ENCODE measurements around the gene SNX5.

SNX5 gene

DNA sequence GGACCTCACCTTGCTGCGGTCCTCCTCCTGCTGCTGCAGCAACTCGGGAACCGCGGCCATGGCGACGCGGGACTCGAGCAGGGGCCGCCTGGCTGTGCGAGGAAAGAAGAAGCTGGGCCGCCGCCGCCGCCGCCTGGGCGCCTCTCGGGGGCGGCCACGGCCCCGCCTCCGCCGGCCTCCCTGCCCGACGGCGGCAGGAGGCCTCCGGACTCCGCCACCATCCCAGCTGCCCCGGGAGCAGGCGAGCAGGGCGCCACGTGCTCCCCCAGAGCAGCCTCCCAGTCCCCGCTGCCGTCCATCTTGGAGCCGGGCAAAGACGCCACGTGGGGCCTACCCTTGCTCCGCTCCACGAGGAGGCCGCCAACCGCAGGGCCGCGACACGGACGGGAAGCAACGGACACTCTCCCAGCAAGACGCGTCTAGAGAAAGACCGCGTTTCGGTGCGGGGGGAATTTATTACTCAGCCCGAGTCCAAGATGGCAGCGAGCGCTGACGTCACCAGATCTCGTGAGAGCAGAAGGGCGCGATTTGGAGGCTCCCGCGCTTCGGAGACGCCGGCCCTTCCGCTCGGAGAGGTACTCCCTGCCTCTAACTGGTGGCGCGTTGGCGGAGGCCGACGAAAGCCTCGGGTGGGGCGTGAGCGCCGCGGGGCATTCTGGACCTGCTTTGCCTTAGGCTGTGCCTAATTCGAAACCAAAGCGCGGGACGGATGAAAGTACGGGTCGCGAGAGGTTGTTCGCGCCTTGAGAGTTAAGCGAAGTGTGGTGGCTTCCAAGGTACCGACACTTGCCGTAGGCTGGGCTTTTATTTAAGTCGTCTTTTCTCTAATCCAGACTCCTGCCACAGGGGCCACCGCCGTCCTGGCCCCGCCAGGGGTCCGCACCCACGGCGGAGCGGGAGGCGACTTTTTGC is at the start of gene SNX5, which contains the start of gene MGME1:
TSS of gene SNX5 (minus strand) at position 429 of the 912 bp plus-strand sequence. CDS start at position 60, 369 bp downstream.
TSS of gene MGME1 (plus strand) at position 653 of the 912 bp plus-strand sequence. CDS start 842 bp downstream, outside the sequence.
- DNase-seq (ENCODE audit: low read depth), result peak; percentile 97

DNA sequence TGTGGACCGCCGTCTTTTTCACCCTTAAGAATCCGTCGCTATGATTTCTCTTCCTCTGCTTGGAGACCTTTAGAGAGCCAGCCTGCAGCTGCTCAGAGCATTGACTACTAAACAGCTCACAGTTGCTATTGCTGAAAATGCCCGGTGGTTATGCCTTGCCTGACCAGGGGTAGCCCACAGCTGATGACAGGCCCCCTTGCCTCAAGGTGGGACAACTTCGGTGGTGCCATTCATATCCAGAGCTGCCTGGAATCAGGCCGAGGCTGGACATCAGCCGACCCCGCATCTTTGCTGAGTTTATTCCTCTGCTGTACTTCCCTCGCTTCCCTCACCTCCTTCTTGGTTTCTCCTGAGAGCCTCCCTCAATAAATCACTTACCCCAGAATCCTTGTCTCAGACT is 49.5 kb upstream of the SNX5 start:
- no peak for DNase-seq (ENCODE audit: low read depth)

- DNase-seq (ENCODE audit: low read depth), result no peak
These were observed 48.2 kb upstream of the SNX5 start for GRCh38 chr20:18016772-18017171.

DNA sequence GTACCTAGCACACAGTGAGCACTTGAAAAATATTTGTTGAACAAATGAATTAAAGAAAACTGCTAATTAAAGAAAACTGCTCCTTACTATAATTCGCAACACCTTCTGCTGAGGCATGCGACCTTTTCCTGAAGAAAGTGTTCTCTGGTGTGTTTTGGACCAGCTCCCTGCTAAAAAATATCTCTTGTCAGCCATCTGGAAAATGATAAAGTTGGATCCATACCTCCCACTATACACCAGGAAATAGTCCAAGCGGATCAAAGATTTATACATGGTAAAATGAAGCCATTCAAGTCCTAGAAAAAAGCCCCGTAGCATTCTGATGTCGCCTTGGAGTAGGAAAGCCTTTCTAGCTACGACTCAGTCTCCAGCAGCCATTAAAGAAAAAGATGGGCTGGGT is 45.8 kb upstream of the SNX5 start:
- no peak for DNase-seq (ENCODE audit: low read depth)

DNA sequence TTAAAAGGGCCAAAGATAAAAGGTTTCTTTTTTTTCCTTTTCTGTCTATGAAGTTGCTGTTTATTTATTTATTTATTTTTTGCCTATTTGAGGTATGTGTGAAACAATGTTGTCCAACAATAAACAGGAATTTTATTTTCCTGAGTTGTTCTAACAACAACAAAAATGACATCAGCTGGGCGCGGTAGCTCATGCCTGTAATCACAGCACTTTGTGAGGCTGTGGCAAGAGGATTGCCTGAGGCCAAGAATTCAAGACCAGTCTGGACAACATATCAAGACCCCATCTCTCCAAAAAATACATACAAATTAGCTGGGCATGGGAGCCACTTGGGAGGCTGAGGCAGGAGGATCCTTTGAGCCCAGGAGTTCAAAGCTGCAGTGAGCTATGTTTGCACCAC is 44.3 kb upstream of the SNX5 start:
- DNase-seq (ENCODE audit: low read depth), result no peak

DNA sequence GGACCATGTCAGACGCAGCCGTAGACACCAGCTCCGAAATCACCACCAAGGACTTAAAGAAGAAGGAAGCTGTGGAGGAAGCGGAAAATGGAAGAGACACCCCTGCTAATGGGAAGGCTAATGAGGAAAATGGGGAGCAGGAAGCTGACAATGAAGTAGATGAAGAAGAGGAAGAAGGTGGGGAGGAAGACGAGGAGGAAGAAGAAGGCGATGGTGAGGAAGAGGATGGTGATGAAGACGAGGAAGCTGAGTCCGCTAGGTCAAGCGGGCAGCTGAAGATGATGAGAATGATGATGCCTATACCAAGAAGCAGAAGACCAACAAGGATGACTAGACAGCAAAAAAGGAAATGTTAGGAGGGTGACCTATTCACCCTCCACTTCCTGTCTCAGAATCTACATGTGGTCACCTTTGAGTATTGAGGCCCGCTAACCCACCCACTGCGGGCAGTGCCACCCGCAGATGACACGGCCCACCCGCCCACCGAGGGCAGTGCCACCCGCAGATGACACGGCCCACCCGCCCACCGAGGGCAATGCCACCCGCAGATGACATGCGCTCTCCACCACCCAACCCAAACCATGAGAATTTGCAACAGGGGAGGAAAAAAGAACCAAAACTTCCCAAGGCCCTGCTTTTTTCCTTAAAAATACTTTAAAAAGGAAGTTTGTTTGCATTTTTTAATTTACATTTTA is 43.5 kb upstream of the SNX5 start:
- no peak for DNase-seq (ENCODE audit: low read depth)

GRCh38 chr20:18011482-18011881 is 42.9 kb upstream of the SNX5 start:
- no peak for DNase-seq (ENCODE audit: low read depth)

DNA sequence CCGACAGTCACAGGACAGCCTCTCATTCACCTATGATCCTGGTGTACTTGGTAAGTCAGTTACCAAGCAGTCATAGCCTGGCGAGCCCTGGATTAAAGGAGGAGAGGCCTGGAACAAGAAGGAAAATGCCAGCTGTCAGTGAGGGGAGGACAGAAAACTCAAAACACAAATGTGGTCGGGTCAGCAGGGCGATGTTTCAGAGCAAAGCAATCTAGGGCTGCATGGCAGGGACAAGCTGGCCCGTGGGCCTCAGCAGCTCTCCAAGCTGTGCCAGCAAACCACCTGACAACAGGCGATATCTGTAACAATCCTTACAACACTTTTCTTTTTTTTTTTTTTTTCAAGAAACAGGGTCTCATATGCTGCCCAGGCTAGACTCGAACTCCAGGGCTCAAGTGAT is 40.5 kb upstream of the SNX5 start:
- DNase-seq (ENCODE audit: low read depth), result no peak

DNA sequence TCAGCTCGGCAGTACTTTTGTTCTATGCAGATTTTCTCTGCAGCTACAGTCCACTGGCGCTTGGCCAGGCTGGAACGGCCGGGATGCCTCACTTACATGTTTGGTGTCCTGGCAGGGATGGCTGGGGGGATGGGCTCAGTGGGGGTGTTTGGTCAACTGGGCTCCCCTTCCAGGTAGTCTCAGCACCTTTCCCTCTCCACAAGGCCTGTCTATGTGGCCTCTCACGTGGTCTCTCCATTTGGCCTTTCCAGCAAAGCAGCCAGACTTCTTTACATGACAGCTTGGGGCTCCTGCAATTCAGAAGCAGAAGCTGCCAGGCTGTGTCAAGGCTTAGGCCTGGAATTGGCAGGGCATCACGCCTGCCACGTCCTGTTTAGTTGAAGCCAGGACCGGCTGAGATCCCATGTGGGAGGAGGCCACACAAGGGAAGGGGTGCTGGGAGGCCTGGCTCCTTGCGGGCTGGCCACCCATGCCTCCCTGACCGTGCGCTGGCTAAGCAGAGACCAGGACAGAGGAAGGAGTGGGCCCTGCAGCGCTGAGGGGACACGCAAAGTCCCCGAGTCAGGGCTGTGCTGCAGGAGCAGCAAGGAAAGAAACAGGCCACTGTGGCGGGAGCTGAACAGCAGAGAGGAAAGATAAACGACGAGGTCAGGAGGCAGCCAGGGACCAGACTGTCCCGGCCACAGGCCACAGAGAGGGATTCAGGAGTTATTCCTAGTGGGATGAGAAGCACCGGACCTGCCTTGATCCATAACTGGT is 39.1 kb upstream of the SNX5 start:
- no peak for DNase-seq (ENCODE audit: low read depth)

- no peak for DNase-seq (ENCODE audit: low read depth)
These were observed 38.1 kb upstream of the SNX5 start for GRCh38 chr20:18006684-18007083.

DNA sequence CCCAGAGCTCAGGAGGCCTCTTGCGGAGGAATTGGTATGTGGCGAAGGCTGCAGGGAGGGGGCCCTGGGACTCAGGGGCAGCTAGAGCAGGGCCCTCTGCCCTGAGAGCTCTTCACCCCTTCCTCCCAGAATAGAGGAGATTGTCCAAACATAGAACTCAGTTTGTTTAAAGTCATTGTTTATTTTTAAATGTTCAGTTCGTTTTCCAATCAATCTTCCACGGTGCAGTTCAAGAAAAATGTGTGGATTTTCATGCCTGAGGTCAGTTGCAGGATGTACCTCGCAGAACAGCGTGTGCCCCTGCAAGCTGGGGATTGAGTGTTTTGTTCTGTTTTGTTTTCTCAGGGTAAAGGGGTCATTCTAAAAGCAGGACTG is 37.4 kb upstream of the SNX5 start:
- no peak for DNase-seq (ENCODE audit: low read depth)

- no peak for DNase-seq (ENCODE audit: low read depth)
These were observed 36.8 kb upstream of the SNX5 start for GRCh38 chr20:18005170-18005989.

DNA sequence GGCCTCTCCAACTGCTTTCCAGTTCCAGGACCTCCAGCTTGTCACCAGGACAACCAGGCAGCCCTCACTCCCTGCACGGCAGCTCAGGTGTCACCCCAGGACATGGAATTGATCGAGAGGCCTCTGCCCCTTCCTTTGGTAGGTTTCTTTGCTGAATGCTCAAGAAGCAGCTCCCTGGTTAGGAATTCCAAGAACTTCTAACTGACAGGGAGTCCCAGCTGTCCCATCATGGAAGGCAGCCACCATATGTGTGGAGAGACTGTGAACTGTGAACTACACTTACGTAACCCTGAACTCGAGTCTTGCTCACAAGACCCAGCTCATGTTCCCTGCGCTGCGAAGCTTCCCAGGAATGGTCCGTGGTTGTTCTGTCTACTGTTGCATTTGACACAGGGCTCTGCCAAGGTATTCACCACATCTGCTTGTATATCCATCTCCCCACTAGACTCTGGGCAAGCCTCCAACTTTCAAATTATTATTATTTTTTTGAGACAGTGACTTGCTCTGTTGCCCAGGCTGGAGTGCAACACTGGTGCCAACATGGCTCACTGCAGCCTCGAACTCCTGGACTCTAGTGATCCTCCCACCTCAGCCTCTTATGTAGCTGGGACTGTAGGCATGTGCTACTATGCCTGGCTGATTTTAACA is 35.9 kb upstream of the SNX5 start:
- no peak for DNase-seq (ENCODE audit: low read depth)

DNA sequence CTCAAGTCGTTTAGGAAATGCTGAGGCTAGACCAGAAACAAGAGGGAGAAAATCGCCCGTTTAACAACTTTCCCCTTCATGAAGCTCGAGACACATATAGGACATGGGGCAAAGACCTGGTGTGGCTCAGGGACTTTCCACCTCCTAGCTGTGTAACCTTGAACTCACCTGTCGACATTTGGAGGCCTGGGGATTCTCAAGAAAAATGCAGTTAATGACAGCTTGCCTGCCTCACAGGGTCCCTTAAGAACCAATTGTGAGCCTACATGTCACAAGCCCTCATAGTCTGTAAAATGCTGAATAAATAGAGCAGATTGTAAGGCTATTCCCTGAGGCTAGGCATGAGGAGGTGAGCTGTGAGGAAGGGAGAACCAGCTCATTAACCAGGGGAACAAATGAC is 35.3 kb upstream of the SNX5 start:
- no peak for DNase-seq (ENCODE audit: low read depth)

DNA sequence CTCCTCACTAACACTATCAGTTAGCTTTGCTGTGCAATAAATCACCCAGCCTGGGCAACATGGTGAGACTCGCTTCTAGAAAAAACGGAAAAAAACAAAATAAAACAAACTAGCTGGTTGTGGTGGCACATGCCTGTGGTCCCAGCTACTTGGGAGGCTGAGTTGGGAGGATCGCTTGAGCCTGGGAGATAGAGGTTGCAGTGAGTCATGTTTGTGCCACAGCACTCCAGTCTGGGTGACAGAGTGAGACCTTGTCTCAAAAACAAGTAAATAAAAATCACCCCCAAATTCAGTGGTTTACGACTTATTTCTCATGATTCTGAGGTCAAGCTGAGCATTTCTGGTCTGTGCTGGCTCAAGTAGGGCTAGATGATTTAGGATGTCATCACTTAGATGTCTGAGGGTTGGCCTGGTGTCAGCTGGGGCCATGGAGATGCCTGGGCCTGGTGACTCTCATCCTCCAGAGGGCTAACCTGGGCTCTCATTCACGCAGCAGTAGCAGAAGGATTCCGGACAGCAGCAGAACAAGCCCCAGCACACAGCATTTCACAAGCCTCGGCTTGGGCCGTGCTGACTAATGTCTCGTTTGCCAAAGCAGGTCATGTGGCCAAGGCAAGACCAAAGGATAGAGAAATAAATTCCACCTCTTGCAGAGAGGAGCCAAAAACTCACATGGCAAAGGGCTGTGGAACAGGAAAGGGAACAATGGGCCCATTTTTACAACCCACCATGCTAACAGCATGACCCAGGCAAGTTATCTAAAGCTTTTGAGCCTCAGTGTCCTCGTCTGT is 32.7 kb upstream of the SNX5 start:
- no peak for DNase-seq (ENCODE audit: low read depth)

- no peak for DNase-seq (ENCODE audit: low read depth)
These were observed 31.0 kb upstream of the SNX5 start for GRCh38 chr20:17999566-17999965.

GRCh38 chr20:17998446-17998845 is 29.9 kb upstream of the SNX5 start:
- DNase-seq (ENCODE audit: low read depth), result no peak

GRCh38 chr20:17995967-17996819 is 27.6 kb upstream of the SNX5 start:
- DNase-seq (ENCODE audit: low read depth), result peak; percentile 7

DNA sequence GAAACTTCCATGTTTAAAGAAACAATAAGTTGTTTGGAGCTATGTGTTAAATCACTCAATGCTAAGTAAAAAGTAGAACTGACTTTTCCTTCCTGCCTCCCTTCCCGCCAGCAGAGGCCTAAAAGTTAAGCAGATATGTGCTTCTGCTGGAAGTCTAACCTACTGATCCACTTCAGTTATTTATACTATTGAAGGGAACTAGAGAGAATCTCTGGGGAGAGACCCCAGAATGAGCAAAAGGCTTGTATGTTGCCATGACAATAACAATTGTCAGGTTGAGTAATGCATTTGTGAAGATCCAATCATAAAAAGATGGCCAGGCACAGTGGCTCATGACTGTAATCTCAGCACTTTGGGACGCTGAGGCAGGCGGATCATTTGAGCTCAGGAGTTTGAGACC is 25.0 kb upstream of the SNX5 start:
- DNase-seq (ENCODE audit: low read depth), result no peak

Measured in activated gamma-delta T cell treated with anti-CD3 and anti-CD28 coated beads, Interleukin-2, amount 50 U/mL, for 16 hours (primary cell).